Stimulated activated CD4-positive, alpha-beta T cell treated with anti-CD3 and anti-CD28 coated beads, Interleukin-12 subunit alpha, Interleukin-12 subunit beta, amount 100 ng/mL, for 48 hours (primary cell): ENCODE data around the gene GIT2.
"Not testable (repeated sequence)": the region's sequence is repeated elsewhere in the genome, so short reads cannot be mapped to it uniquely, and the experiment has no call there.

Experiments used
- DNase-seq, 3 donors: peaks; one replicate each; pipeline ENCODE4 v3.0.0-alpha.2; 2020; ENCODE audit warnings: low read depth in 2 of 3, low spot score in 1 of 3

Gene GIT2

DNA sequence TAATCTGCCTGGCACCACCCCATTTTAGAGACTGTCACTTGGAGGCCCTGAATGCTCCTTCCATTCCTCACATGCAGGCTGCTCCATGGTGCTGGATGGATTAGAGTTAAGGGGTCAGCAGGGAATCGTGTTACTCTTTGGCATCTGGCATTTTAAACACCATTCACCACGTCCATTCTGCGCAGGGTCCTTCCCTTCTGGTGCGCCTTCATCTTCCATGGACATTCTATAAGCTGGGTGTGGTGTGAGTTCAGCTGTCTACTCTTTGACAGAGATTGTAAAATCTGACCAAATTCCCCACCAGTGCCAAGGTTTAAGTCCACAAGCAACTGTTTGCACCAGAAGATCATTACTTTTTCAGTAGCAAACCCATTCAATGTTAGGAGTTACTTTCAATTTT lies 47.8 kb downstream of the GIT2 start:
- no peak for DNase-seq

DNA sequence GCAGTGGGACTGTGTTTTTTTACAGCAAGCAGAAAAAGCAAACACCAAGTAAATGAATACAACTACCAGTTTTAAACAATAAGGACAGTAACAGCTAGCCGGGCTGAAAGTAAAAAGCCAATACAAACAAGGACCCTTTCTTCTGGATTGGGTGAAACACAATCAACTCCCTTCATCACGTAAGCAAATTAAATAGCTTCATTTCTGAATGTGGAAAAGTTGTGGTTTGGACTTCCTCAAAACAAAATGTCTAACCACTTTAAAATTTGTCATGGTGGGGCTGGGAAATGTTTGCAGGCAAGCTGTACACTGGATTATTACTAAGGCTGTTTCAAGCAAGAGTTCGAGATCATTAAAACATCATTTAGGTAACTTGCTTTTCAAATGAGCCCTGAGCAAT lies 48.6 kb downstream of the GIT2 start:
- no peak for DNase-seq

- no peak for DNase-seq
These were observed 49.3 kb downstream of the GIT2 start for GRCh38 chr12:109946913-109947312.

- no peak for DNase-seq
These were observed 49.7 kb downstream of the GIT2 start for GRCh38 chr12:109946505-109946904.

GRCh38 chr12:109944561-109945359 lies 51.4 kb downstream of the GIT2 start:
- DNase-seq: no peak

DNA sequence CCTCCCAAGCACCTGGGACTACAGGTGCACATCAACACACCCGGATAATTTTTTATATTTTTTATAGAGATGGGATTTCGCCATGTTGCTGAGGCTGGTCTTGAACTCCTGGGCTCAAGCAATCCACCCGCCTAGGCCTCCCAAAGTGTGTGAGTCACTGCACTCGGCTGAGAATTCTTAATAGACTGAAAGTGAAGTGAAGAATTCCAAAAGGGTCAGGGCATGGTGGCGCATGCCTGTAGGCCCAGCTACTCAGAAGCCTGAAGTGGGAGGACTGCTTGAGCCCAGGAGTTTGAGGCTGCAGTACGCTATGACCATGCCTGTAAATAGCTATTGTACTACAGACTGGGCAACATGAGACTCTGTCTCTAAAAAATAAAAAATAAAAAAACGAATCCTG lies 52.4 kb downstream of the GIT2 start:
- DNase-seq: no peak

GRCh38 chr12:109940339-109940923 lies 55.7 kb downstream of the GIT2 start:
- no peak for DNase-seq

GRCh38 chr12:109939504-109939903 lies 56.7 kb downstream of the GIT2 start:
- DNase-seq: no peak

- DNase-seq: no peak
These were observed 57.2 kb downstream of the GIT2 start for GRCh38 chr12:109938947-109939346.

GRCh38 chr12:109937371-109937770 lies 58.8 kb downstream of the GIT2 start:
- no peak for DNase-seq

GRCh38 chr12:109934026-109934425 lies 62.1 kb downstream of the GIT2 start:
- DNase-seq: no peak

- no peak for DNase-seq
These were observed 63.2 kb downstream of the GIT2 start for GRCh38 chr12:109932878-109933503.

DNA sequence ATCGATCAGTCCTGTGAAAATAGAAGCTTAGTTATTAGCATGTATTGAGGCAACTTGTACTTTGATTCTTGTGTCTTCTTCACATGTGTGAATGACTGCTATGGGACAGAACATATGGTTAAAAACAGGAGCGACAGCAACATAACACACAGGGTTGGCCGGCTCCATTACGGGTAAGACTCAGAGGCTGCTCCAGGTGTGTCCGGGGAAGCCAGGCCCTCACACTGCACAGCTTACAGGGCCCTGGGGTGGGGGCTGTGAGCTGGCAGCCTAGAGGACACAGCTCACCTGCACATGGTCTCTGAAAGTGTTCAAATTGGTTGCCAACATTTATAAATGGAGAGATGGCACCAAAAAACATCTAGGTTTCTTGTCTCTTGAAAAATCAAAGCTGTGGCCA lies 65.0 kb downstream of the GIT2 start:
- no peak for DNase-seq

GRCh38 chr12:109930028-109930800 lies 66.0 kb downstream of the GIT2 start:
- no peak for DNase-seq

DNA sequence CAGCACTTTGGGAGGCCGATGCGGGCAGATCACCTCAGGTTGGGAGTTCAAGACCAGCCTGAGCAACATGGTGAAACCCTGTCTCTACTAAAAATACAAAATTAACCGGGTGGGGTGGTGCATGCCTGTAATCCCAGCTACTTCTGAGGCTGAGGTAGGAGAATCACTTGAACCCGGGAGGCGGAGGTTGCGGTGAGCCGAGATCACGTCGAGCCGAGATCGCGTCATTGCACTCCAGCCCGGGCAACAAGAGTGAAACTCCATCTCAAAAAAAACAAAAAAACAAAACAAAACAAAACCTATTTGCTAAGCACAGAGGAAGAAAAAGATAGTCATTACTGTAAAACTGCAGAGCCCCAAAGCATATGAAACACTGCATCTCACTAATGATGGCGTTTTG lies 66.8 kb downstream of the GIT2 start:
- not testable (repeated sequence) for DNase-seq

DNA sequence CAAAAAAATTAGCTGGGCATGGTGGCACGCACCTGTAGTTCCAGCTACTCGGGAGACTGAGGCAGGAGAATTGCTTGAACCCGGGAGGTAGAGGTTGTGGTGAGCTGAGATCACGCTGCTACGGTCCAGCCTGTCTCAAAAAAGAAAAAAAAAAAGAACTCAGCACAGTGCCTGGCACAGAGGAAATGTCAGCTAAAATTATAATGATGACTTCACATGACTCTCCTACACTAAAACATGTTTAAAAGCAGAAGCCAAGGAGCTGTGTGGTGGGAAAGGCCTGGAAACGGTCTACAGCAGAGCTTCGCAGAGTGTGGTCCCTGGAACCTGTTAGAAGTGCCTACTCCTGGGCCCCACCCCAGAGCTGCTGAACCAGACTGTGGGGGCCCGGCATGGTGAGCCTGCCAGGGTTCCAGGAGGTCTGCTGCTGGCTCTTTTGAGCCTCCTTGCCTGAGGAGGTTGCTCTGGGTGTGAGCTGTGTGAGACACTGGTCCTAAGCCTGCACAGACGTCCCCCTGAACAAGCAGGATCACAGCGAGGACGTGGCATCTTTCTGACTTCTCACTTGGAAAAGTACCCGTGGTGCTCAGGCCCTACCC lies 68.0 kb downstream of the GIT2 start:
- DNase-seq: no peak

GRCh38 chr12:109927622-109928021 lies 68.5 kb downstream of the GIT2 start:
- DNase-seq: peak; percentile 6 to 30 (median 16)

- DNase-seq: no peak
These were observed 69.5 kb downstream of the GIT2 start for GRCh38 chr12:109926488-109927210.

DNA sequence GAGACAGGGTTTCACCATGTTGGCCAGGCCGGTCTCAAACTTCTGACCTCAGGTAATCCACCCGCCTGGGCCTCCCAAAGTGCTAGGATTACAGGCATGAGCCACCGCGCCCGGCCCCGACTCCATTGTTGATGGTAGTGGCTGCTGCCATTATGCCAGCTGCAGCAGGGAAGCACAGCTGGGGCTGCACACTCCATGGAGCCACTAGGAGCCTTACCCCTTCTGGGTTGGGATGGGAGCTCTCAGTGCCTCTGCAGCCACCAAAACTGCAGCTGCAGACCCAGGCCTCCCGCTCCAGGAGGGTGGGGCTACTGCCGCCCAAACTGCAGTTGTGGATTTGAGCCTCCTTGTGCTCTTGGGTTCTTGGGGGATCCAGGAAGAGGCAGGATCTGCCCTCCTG lies 70.2 kb downstream of the GIT2 start:
- no peak for DNase-seq

DNA sequence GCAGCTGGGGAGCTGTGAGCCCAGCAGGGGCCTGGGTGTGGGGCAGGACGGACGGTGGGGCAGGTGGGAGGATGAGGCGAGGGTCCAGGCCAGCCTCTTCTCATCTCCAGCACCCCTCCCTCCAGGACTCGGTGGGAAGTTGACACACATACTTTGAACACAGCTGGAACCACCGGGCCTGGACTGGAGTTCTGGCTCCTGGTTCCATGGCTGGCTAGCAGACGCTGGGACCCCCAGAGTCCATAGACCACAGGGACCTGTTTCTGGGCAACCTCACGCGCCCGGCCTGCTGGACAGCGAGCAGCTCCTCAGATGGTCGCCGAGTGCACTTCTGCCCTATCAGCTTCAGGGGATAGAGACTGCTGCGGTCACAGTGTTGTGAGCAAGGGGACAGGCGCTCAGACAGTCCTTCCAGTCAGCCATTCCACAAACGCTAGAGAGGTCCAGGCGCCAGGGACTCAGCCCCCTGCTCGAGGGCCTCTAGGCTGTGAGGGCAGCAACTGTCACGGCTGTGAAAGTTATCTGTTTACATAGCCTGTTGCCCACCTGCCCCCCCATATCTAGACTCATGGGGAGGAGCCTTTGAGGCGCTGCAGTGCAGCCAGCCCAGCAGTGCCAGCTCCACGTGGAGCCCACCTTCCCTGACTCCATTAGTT lies 70.9 kb downstream of the GIT2 start:
- DNase-seq: no peak
